GM19328 (cell line): ENCODE results near the gene PRKAR1B.
A peak's percentile ranks its signal among the peaks of the same experiment; 100 is the strongest.

Experiments used
- ATAC-seq: cut with Tn5 transposase; IDR thresholded peaks from one replicate; pipeline ENCODE4 v1.9.1; 2021; ENCODE audit warnings: mild to moderate bottlenecking, moderate library complexity; ENCODE audit not compliant: unreplicated experiment

The PRKAR1B gene

GRCh38 chr7:594212-594913 lies 132.7 kb downstream of the PRKAR1B start:
- ATAC-seq, result no peak

GRCh38 chr7:593324-594115 lies 133.6 kb downstream of the PRKAR1B start:
- ATAC-seq, result no peak

GRCh38 chr7:591856-592628 lies 135.0 kb downstream of the PRKAR1B start:
- ATAC-seq, result no peak

- ATAC-seq, result no peak
These were observed 136.1 kb downstream of the PRKAR1B start for GRCh38 chr7:590731-591551.

GRCh38 chr7:589781-590575 lies 137.1 kb downstream of the PRKAR1B start:
- ATAC-seq, result no peak

- ATAC-seq, result no peak
These were observed 139.3 kb downstream of the PRKAR1B start for GRCh38 chr7:587767-588166.

GRCh38 chr7:586494-586893 lies 140.6 kb downstream of the PRKAR1B start:
- ATAC-seq, result no peak

GRCh38 chr7:585873-586272 lies 141.2 kb downstream of the PRKAR1B start:
- ATAC-seq, result no peak

GRCh38 chr7:585229-585711 lies 141.8 kb downstream of the PRKAR1B start:
- peak; percentile 54 for ATAC-seq

GRCh38 chr7:584820-585219 lies 142.3 kb downstream of the PRKAR1B start:
- no peak for ATAC-seq

GRCh38 chr7:584122-584465 lies 143.0 kb downstream of the PRKAR1B start:
- ATAC-seq, result no peak

- ATAC-seq, result no peak
These were observed 143.5 kb downstream of the PRKAR1B start for GRCh38 chr7:583410-584121.

GRCh38 chr7:582931-583330 lies 144.2 kb downstream of the PRKAR1B start:
- no peak for ATAC-seq

GRCh38 chr7:582081-582835 lies 144.8 kb downstream of the PRKAR1B start:
- ATAC-seq, result no peak

- no peak for ATAC-seq
These were observed 148.7 kb downstream of the PRKAR1B start for GRCh38 chr7:578386-578785.

- ATAC-seq, result no peak
These were observed 149.2 kb downstream of the PRKAR1B start for GRCh38 chr7:577741-578370.

- no peak for ATAC-seq
These were observed 149.8 kb downstream of the PRKAR1B start for GRCh38 chr7:577278-577665.
